ENCODE measurements around the gene TAS2R41.

Gene TAS2R41

DNA sequence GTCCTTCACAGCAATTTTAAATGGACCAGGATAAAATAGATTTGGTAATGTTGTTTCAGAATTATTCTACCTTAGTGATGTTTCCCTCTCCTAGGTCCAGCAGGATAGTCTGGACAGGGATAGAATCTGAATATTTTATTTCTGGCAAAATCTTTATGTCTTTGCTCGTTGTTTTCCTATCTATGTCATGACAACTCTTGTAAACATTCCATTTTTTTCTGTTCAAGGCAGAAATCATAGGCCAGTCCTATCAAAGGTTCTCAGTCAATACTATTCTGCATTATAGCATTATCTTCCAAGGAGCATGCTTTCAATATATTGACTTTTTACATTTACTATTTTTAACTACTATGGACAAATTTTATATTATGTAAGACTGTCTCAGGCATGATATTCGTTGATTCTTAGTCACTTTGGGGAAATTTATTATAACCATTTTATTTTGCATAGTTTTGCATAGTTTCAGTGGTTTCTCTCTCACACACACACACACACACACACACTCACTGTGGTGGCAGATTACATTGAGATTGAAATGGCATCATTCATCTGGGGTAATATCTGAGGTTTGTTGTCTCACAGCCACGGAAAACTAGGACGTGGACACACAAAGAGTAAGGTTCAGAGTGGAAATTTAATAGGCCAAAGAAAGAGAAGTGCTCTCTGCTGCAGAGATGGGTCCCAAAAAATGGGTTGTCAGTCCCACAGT is 17.2 kb upstream of the TAS2R41 start:
- Histone ChIP-seq H4K20me1 (ENCODE audit: control insufficient read depth, insufficient read depth, low read depth, low read length) (no peaks in the 10 kb centered on the region), H3F3A (ENCODE audit: control insufficient read depth, insufficient read depth) (no peaks in the 10 kb centered on the region), H3K4me3 (ENCODE audit: low read length) (no peak overlapping the region), H3K9me2 (replicated peaks; ENCODE audit: control insufficient read depth, low read length) (no peaks in the 10 kb centered on the region), H3K27ac (ENCODE audit: low read depth, low read length) (no peak overlapping the region), H3K36me3 (ENCODE audit: control insufficient read depth, low read length) (no peaks in the 10 kb centered on the region), H3K27me3 (ENCODE audit: control insufficient read depth, low read length) (peaks cover 6% of the 10 kb centered on the region; the same call in 1 of the 2 replicates), H3K4me2 (ENCODE audit: low read length) (no peak overlapping the region), H3K79me2 (ENCODE audit: control insufficient read depth, low read length) (no peaks in the 10 kb centered on the region), H3K4me1 (ENCODE audit: control insufficient read depth, low read length) (no peaks in the 10 kb centered on the region), H3K9me3 (ENCODE audit: control insufficient read depth, insufficient read depth, low read length) (peaks cover 6% of the 10 kb centered on the region; the same call in 1 of the 2 replicates)
- TF ChIP-seq EZH2phosphoT487 (IDR thresholded peaks at IDR 0.05; ENCODE audit: borderline replicate concordance, low read length): no peak

- Histone ChIP-seq H3K79me2 (ENCODE audit: control insufficient read depth, low read length) (no peaks in the 10 kb centered on the region), H3K27ac (ENCODE audit: low read depth, low read length) (no peak overlapping the region), H3K4me3 (ENCODE audit: low read length) (no peak overlapping the region), H4K20me1 (ENCODE audit: control insufficient read depth, insufficient read depth, low read depth, low read length) (no peaks in the 10 kb centered on the region), H3K4me2 (ENCODE audit: low read length) (no peak overlapping the region), H3K27me3 (ENCODE audit: control insufficient read depth, low read length) (peaks cover 6% of the 10 kb centered on the region; the same call in 1 of the 2 replicates), H3K4me1 (ENCODE audit: control insufficient read depth, low read length) (no peaks in the 10 kb centered on the region), H3K36me3 (ENCODE audit: control insufficient read depth, low read length) (no peaks in the 10 kb centered on the region), H3F3A (ENCODE audit: control insufficient read depth, insufficient read depth) (no peaks in the 10 kb centered on the region), H3K9me2 (replicated peaks; ENCODE audit: control insufficient read depth, low read length) (no peaks in the 10 kb centered on the region), H3K9me3 (ENCODE audit: control insufficient read depth, insufficient read depth, low read length) (peaks cover 6% of the 10 kb centered on the region; the same call in 1 of the 2 replicates)
- no peak for TF ChIP-seq EZH2phosphoT487 (IDR thresholded peaks at IDR 0.05; ENCODE audit: borderline replicate concordance, low read length)
- TF ChIP-seq, protein P1, sequence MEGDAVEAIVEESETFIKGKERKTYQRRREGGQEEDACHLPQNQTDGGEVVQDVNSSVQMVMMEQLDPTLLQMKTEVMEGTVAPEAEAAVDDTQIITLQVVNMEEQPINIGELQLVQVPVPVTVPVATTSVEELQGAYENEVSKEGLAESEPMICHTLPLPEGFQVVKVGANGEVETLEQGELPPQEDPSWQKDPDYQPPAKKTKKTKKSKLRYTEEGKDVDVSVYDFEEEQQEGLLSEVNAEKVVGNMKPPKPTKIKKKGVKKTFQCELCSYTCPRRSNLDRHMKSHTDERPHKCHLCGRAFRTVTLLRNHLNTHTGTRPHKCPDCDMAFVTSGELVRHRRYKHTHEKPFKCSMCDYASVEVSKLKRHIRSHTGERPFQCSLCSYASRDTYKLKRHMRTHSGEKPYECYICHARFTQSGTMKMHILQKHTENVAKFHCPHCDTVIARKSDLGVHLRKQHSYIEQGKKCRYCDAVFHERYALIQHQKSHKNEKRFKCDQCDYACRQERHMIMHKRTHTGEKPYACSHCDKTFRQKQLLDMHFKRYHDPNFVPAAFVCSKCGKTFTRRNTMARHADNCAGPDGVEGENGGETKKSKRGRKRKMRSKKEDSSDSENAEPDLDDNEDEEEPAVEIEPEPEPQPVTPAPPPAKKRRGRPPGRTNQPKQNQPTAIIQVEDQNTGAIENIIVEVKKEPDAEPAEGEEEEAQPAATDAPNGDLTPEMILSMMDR (IDR thresholded peaks at IDR 0.05; ENCODE audit: low read depth, low read length, poor library complexity, severe bottlenecking): no peak
Observed at GRCh38 chr7:143462045-143462444, 15.6 kb upstream of the TAS2R41 start.

DNA sequence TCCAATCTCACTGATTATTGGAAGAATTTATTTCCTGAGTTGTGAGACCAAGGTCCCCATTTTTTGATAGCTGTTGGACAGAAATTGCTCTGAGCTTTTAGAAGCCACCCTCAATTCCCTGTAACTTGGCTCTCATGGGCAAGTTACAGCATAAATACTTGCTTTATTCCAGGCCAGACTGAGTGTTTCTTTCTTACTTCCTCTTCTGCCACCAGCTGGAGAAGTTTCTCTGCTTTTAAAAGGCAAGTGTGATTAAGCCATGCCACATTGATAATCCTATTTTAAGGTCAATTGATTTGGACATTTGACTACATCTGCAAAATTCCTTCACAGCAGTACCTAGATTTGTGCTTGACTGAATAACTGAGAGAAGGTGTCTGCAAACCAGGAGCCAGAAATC is 14.1 kb upstream of the TAS2R41 start:
- Histone ChIP-seq H3K9me3 (ENCODE audit: control insufficient read depth, insufficient read depth, low read length) (peaks cover 6% of the 10 kb centered on the region; the same call in 1 of the 2 replicates), H3K4me2 (ENCODE audit: low read length) (no peak overlapping the region), H3K4me1 (ENCODE audit: control insufficient read depth, low read length) (no peaks in the 10 kb centered on the region), H3F3A (ENCODE audit: control insufficient read depth, insufficient read depth) (no peaks in the 10 kb centered on the region), H3K79me2 (ENCODE audit: control insufficient read depth, low read length) (no peaks in the 10 kb centered on the region), H4K20me1 (ENCODE audit: control insufficient read depth, insufficient read depth, low read depth, low read length) (no peaks in the 10 kb centered on the region), H3K9me2 (replicated peaks; ENCODE audit: control insufficient read depth, low read length) (no peaks in the 10 kb centered on the region), H3K27ac (ENCODE audit: low read depth, low read length) (no peak overlapping the region), H3K4me3 (ENCODE audit: low read length) (no peak overlapping the region), H3K27me3 (ENCODE audit: control insufficient read depth, low read length) (no peaks in the 10 kb centered on the region), H3K36me3 (ENCODE audit: control insufficient read depth, low read length) (no peaks in the 10 kb centered on the region)
- TF ChIP-seq, protein P1 (IDR thresholded peaks at IDR 0.05; ENCODE audit: low read depth, low read length, poor library complexity, severe bottlenecking): no peak
- TF ChIP-seq EZH2phosphoT487 (IDR thresholded peaks at IDR 0.05; ENCODE audit: borderline replicate concordance, low read length): no peak

DNA sequence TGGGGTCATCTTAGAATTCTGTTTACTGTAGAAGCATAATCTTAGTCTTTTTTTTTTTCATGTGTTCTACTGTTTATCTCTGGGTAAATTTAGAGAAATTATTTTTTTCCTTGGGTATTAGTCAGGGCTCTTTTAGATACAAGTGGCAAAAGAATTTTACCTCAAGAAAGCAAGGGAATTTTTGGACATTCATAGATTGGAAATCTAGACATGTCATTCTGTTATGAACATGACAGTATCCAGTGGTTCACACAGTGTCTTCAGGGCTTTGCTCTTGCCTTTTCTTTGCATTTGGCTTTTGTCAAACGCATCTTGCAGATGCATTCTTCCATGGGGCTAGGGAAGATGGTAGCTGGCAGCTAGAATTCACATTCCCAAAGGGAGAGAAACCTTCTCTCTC is 13.7 kb upstream of the TAS2R41 start:
- Histone ChIP-seq H3K4me3 (ENCODE audit: low read length) (no peak overlapping the region), H3K79me2 (ENCODE audit: control insufficient read depth, low read length) (no peaks in the 10 kb centered on the region), H3K9me2 (replicated peaks; ENCODE audit: control insufficient read depth, low read length) (no peaks in the 10 kb centered on the region), H3K9me3 (ENCODE audit: control insufficient read depth, insufficient read depth, low read length) (peaks cover 6% of the 10 kb centered on the region; the same call in 1 of the 2 replicates), H3K27me3 (ENCODE audit: control insufficient read depth, low read length) (no peaks in the 10 kb centered on the region), H3K4me1 (ENCODE audit: control insufficient read depth, low read length) (no peaks in the 10 kb centered on the region), H3K36me3 (ENCODE audit: control insufficient read depth, low read length) (no peaks in the 10 kb centered on the region), H3K4me2 (ENCODE audit: low read length) (no peak overlapping the region), H3F3A (ENCODE audit: control insufficient read depth, insufficient read depth) (no peaks in the 10 kb centered on the region), H3K27ac (ENCODE audit: low read depth, low read length) (no peak overlapping the region), H4K20me1 (ENCODE audit: control insufficient read depth, insufficient read depth, low read depth, low read length) (no peaks in the 10 kb centered on the region)
- TF ChIP-seq EZH2phosphoT487 (IDR thresholded peaks at IDR 0.05; ENCODE audit: borderline replicate concordance, low read length): no peak
- TF ChIP-seq, protein P1 (IDR thresholded peaks at IDR 0.05; ENCODE audit: low read depth, low read length, poor library complexity, severe bottlenecking): no peak
